Gastrocnemius medialis (tissue), 4 donors: ENCODE measurements around the gene ITPRIP. TPM values are rescaled to one million over a fixed set of nuclear protein-coding genes. Genes with fewer than 3 reads are reported as not detected.

Source experiments
- ATAC-seq, 2 donors: fragments of 150-250 bp; one replicate each; pipeline ENCODE4 v1.9.1; 2016
- DNase-seq, 2 donors: peaks; one replicate each; pipeline ENCODE4 v3.0.0-alpha.2; 2019
- H3K27ac ChIP-seq, 4 donors: fragments of 200-600 bp; sonication (generic); 1 replicate in 1 of 4; 2 replicates in 3 of 4; pipeline ENCODE4 v1.5.1; 2016 to 2018; ENCODE audit warnings: mild to moderate bottlenecking in 2 of 4, moderate library complexity in 1 of 4
- H3K27me3 ChIP-seq, 3 donors: fragments of 200-600 bp; sonication (generic) in 2 of 3; 1 replicate in 1 of 3; 2 replicates in 2 of 3; pipeline versions ENCODE4 v1.5.1 to v1.6.0; 2016 to 2019; ENCODE audit warnings: mild to moderate bottlenecking in 1 of 3, moderate library complexity in 1 of 3
- H3K36me3 ChIP-seq, 2 donors: fragments of 200-600 bp; sonication (generic) in 1 of 2; one replicate each; pipeline ENCODE4 v1.5.1; 2017 to 2018
- H3K4me1 ChIP-seq, 2 donors: fragments of 200-600 bp; sonication (generic) in 1 of 2; one replicate each; pipeline ENCODE4 v1.5.1; 2016 to 2017; ENCODE audit warnings: mild to moderate bottlenecking in 2 of 2
- H3K4me3 ChIP-seq, 4 donors: fragments of 200-600 bp; sonication (generic) in 3 of 4; 1 replicate in 1 of 4; 2 replicates in 3 of 4; pipeline ENCODE4 v1.5.1; 2016 to 2019; ENCODE audit warnings: mild to moderate bottlenecking in 2 of 4
- H3K9me3 ChIP-seq, 3 donors: fragments of 200-600 bp; sonication (generic) in 2 of 3; 1 replicate in 1 of 3; 2 replicates in 2 of 3; pipeline ENCODE4 v1.5.1; 2016 to 2019
- CTCF ChIP-seq, 5 experiments: fragments of 450-650 bp in 3 of 5; fragments of 200-600 bp in 2 of 5; sonication (generic) in 2 of 5; IDR thresholded peaks in 4 of 5; conservative IDR thresholded peaks in 1 of 5; 1 replicate in 4 of 5; 2 replicates in 1 of 5; pipeline ENCODE4 v1.5.1; 2016 to 2019; ENCODE audit warnings: antibody characterized with exemption in 5 of 5, mild to moderate bottlenecking in 3 of 5, moderate library complexity in 3 of 5
- POLR2A ChIP-seq, 2 donors: fragments of 450-650 bp; IDR thresholded peaks; one replicate each; pipeline ENCODE4 v1.6.1; 2017; ENCODE audit warnings: antibody characterized with exemption in 2 of 2, mild to moderate bottlenecking in 2 of 2, moderate library complexity in 2 of 2
- in situ Hi-C, 4 donors: fragments of 200-750 bp; cut with MboI; loops; one replicate each; pipeline versions ENCODE4 v1.15.0 to v1.8.0; 2017; ENCODE audit warnings: low sequenced_read_pairs in 4 of 4
- intact Hi-C: fragments of 100-400 bp; cut with DNase I; formaldehyde crosslinking; loops from one replicate; pipeline ENCODE4 v1.15.1; 2023; ENCODE audit warnings: low total_unique reads
- total RNA-seq, 4 donors: library from RNA; depleted of rRNA; stranded (reverse); fragments of >200 nt; gene quantifications; one replicate each; pipeline versions ENCODE4 v1.1.0 to v1.2.3, GENCODE V29; 2016

The ITPRIP gene
- total RNA-seq, result 10 to 100 TPM in 1 of 4 donors, 1 to 10 TPM in 3; 5.0 to 19.9 (median 7.9) TPM

GRCh38 chr10:104337985-104338735 lies at the start of gene ITPRIP:
Gene ITPRIP (minus strand): TSS chr10:104338465. CDS start chr10:104316051, 22,414 bp downstream.
- ATAC-seq (peak; percentile 71 to 76), DNase-seq (peak; percentile 56 to 71)
- Histone ChIP-seq H3K36me3 (no peaks in the 10 kb centered on the region), H3K27me3 (no peaks in the 10 kb centered on the region), H3K4me1 (peaks cover 40 to 41% of the 10 kb centered on the region in 2 donors), H3K9me3 (no peaks in the 10 kb centered on the region), H3K27ac (peak within 1 kb of the TSS; percentile 96 to 99 (median 96)), H3K4me3 (peak within 1 kb of the TSS; percentile 73 to 98 (median 94))
- in situ Hi-C loops, result no loop called here
- intact Hi-C loops, result loop anchor here (1.0 to 10.0 kb wide), 3 partner anchors 28 to 423 kb away; partner anchors contain the start of gene STN1
- TF ChIP-seq CTCF (IDR thresholded peaks at IDR 0.05 in 4 of 5, conservative IDR thresholded peaks at IDR 0.05 in 1 of 5), result peak in 2 of 5 experiments; percentile 14 to 34
- peak; percentile 94 to 96 for TF ChIP-seq POLR2A (IDR thresholded peaks at IDR 0.05)

DNA sequence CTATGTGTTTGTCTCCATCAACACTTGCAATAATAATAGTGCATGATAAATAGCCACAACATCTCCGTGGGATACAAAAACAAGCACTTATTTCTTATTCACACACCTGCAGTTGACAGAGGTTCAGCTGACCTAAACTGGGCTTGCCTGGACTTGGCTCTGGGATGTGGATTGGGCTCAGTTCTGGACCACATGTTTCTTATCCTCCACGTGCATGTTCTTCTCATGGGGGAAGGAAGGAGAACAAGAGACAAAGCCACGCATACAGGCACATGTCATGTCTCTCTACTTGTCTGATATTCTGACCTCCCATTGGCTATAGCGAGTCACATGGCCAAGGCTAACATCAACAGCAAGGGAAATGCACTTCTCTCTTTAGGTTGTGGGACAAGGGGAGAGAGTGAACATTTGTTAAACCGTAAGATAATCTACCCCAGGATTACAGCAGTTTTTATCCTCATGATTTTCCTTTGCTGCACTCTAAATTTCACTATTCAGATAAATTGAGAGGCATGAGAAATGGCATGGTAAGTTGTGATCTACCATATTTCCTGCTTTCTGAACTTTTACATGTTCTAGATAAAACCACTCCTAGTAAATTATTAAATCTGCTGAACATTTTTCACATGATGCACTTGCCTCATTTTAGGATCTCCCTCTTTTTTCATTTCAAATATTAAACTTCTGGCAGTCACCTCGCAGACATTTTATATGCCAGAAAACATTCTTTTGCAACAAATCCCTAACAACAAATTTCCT lies 49.0 kb upstream of the ITPRIP start:
- H3K27me3 ChIP-seq, result no peaks in the 10 kb centered on the region
- H3K4me3 ChIP-seq, result no peak overlapping the region
- ATAC-seq (no peak), DNase-seq (no peak)
- no peaks in the 10 kb centered on the region for H3K9me3 ChIP-seq
- no peaks in the 10 kb centered on the region for H3K4me1 ChIP-seq
- in situ Hi-C loops, result no loop called here
- no peak for TF ChIP-seq POLR2A (IDR thresholded peaks at IDR 0.05)
- no peak for TF ChIP-seq CTCF (IDR thresholded peaks at IDR 0.05 in 4 of 5, conservative IDR thresholded peaks at IDR 0.05 in 1 of 5)
- no peak overlapping the region for H3K27ac ChIP-seq
- intact Hi-C loops, result no loop called here
- H3K36me3 ChIP-seq, result no peaks in the 10 kb centered on the region

DNA sequence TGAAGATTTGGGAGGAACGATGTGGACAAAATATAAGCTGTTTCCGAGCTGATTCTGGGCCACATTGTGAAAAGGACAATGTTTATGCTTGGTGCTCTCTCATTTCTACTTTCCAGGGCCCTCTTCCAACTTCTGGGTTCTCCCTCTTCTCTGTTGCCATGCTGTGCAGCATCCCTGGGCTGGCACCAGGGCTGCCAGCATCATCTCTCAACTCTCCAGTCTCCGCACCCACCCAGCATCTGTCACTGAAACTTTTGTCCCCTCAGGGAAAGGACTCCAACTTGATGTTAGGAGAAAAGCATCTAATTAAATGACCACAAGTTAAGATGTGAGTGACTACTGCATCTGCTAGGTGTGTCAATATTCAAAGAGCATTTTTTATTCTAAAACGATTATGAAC lies 42.1 kb upstream of the ITPRIP start:
- intact Hi-C loops, result no loop called here
- no peak for TF ChIP-seq CTCF (IDR thresholded peaks at IDR 0.05 in 4 of 5, conservative IDR thresholded peaks at IDR 0.05 in 1 of 5)
- TF ChIP-seq POLR2A (IDR thresholded peaks at IDR 0.05), result no peak

GRCh38 chr10:104376784-104377300 lies 38.6 kb upstream of the ITPRIP start:
- TF ChIP-seq CTCF (IDR thresholded peaks at IDR 0.05 in 4 of 5, conservative IDR thresholded peaks at IDR 0.05 in 1 of 5), result no peak
- no peak for TF ChIP-seq POLR2A (IDR thresholded peaks at IDR 0.05)
- DNase-seq, result no peak
- H3K4me1 ChIP-seq, result no peaks in the 10 kb centered on the region
- in situ Hi-C loops, result no loop called here
- H3K4me3 ChIP-seq, result no peak overlapping the region
- H3K27me3 ChIP-seq, result no peaks in the 10 kb centered on the region
- no peak overlapping the region for H3K27ac ChIP-seq
- intact Hi-C loops, result no loop called here
- no peaks in the 10 kb centered on the region for H3K9me3 ChIP-seq
- peaks cover 0 to 2% of the 10 kb centered on the region in 2 donors for H3K36me3 ChIP-seq
- no peak for ATAC-seq

More for the DNA sequence above, 42.1 kb upstream of the ITPRIP start:
- Histone ChIP-seq H3K9me3 (no peaks in the 10 kb centered on the region), H3K4me3 (no peak overlapping the region), H3K36me3 (no peaks in the 10 kb centered on the region), H3K27me3 (no peaks in the 10 kb centered on the region), H3K27ac (no peak overlapping the region), H3K4me1 (no peaks in the 10 kb centered on the region)
- DNase-seq (no peak), ATAC-seq (no peak)
- in situ Hi-C loops, result no loop called here
